IMR-90 (cell line): Measurements from ENCODE around the gene RCAN2. TPM values are rescaled to one million over a fixed set of nuclear protein-coding genes. Genes with fewer than 3 reads are reported as not detected.

Experiments used
- ATAC-seq: fragments of 200-7000 bp; cut with Tn5 transposase; 2 replicates; pipeline ENCODE4 v1.9.1; 2020; ENCODE audit warnings: low read depth, mild to moderate bottlenecking, moderate library complexity
- BruUV-seq: library from RNA; stranded (reverse); fragments of 400-500 nt; replicated peaks from 2 replicates; lab custom pipeline; 2021; lab: Mats Ljungman, UMichigan
- CTCF ChIA-PET: fragments of 300-600 bp; formaldehyde crosslinking; extraction: SDS; loops from one replicate; lab custom pipeline; 2021; ENCODE audit warnings: antibody characterized with exemption; lab: Yijun Ruan, JAX
- POLR2A ChIA-PET: fragments of 300-600 bp; sonication (Branson Sonifier 250); formaldehyde crosslinking; loops from one replicate; lab custom pipeline; 2022; ENCODE audit warnings: antibody characterized with exemption; ENCODE audit not compliant: unreplicated experiment; lab: Charles Lee
- DNase-seq: peaks from one replicate; pipeline ENCODE4 v3.0.0; 2013
- H2AFZ ChIP-seq: replicated peaks from 2 replicates; pipeline ENCODE3; 2013; ENCODE audit warnings: low read length, mild to moderate bottlenecking; ENCODE audit not compliant: poor library complexity
- H2AK5ac ChIP-seq: 2 replicates; pipeline ENCODE4 v1.6.1; 2013; ENCODE audit warnings: low read depth, low read length, inconsistent platforms
- H2AK9ac ChIP-seq: replicated peaks from 2 replicates; pipeline ENCODE3; 2013; ENCODE audit warnings: mild to moderate bottlenecking, low read depth, low read length, moderate library complexity; ENCODE audit not compliant: poor library complexity
- H2BK120ac ChIP-seq: 2 replicates; pipeline ENCODE4 v1.6.1; 2013; ENCODE audit warnings: low read depth, low read length, inconsistent platforms
- H2BK15ac ChIP-seq: 3 replicates; pipeline ENCODE4 v1.6.1; 2013; ENCODE audit warnings: low read depth, low read length, inconsistent platforms
- H2BK20ac ChIP-seq: 2 replicates; pipeline ENCODE4 v1.6.1; 2013; ENCODE audit warnings: low read depth, mild to moderate bottlenecking, inconsistent platforms, low read length, moderate library complexity
- H2BK5ac ChIP-seq: 2 replicates; pipeline ENCODE4 v1.6.1; 2013; ENCODE audit warnings: mild to moderate bottlenecking, low read depth, low read length, inconsistent platforms; ENCODE audit not compliant: poor library complexity, severe bottlenecking
- H3K14ac ChIP-seq: replicated peaks from 2 replicates; pipeline ENCODE4 v1.6.1; 2013; ENCODE audit warnings: low read depth, low read length, inconsistent platforms
- H3K18ac ChIP-seq: 2 replicates; pipeline ENCODE4 v1.6.1; 2013; ENCODE audit warnings: low read depth, low read length, control low read depth
- H3K23ac ChIP-seq: 2 replicates; pipeline ENCODE4 v1.6.1; 2013; ENCODE audit warnings: low read depth, low read length, inconsistent platforms
- H3K27ac ChIP-seq: 2 replicates; pipeline ENCODE4 v1.5.1; 2013; ENCODE audit warnings: mild to moderate bottlenecking, control low read depth, low read length; ENCODE audit not compliant: insufficient read depth
- H3K27me3 ChIP-seq: 2 replicates; pipeline ENCODE4 v1.6.1; 2013; ENCODE audit warnings: low read length; ENCODE audit not compliant: control insufficient read depth, insufficient read depth
- H3K36me3 ChIP-seq: 2 replicates; pipeline ENCODE4 v1.6.1; 2013; ENCODE audit warnings: low read length, mixed read lengths; ENCODE audit not compliant: control insufficient read depth, insufficient read depth
- H3K4ac ChIP-seq: 2 replicates; pipeline ENCODE4 v1.6.1; 2013; ENCODE audit warnings: low read depth, low read length, inconsistent platforms
- H3K4me1 ChIP-seq: 2 replicates; pipeline ENCODE4 v1.6.1; 2013; ENCODE audit warnings: low read length, mixed read lengths; ENCODE audit not compliant: control insufficient read depth, insufficient read depth
- H3K4me2 ChIP-seq: 2 replicates; pipeline ENCODE4 v1.6.1; 2013; ENCODE audit warnings: low read depth, mild to moderate bottlenecking, control low read depth, low read length, moderate library complexity
- H3K4me3 ChIP-seq: 2 replicates; pipeline ENCODE4 v1.5.1; 2013; ENCODE audit warnings: low read depth, mild to moderate bottlenecking, control low read depth, low read length, moderate library complexity; ENCODE audit not compliant: insufficient read depth
- H3K56ac ChIP-seq: 2 replicates; pipeline ENCODE4 v1.6.1; 2013; ENCODE audit warnings: low read length, inconsistent platforms; ENCODE audit not compliant: insufficient read depth; ENCODE audit errors: extremely low read depth
- H3K79me1 ChIP-seq, 2 experiments: 2 replicates each; pipeline ENCODE4 v1.6.1; 2013; ENCODE audit warnings: low read length in 2 of 2, inconsistent platforms in 1 of 2, low read depth in 1 of 2
- H3K9ac ChIP-seq: 2 replicates; pipeline ENCODE4 v1.6.1; 2013; ENCODE audit warnings: low read depth, low read length, control low read depth
- H3K9me1 ChIP-seq: 2 replicates; pipeline ENCODE4 v1.6.1; 2013; ENCODE audit warnings: low read length, inconsistent platforms; ENCODE audit not compliant: insufficient read depth
- H3K9me3 ChIP-seq: 2 replicates; pipeline ENCODE4 v1.6.1; 2013; ENCODE audit warnings: low read length; ENCODE audit not compliant: control insufficient read depth, insufficient read depth
- H4K20me1 ChIP-seq: 2 replicates; pipeline ENCODE4 v1.6.1; 2013; ENCODE audit warnings: low read length, inconsistent platforms; ENCODE audit not compliant: insufficient read depth
- H4K5ac ChIP-seq: 2 replicates; pipeline ENCODE4 v1.6.1; 2013; ENCODE audit warnings: mild to moderate bottlenecking, low read depth, low read length, control low read depth
- H4K8ac ChIP-seq, 2 experiments: 2 replicates each; pipeline ENCODE4 v1.6.1; 2013; ENCODE audit warnings: low read depth in 2 of 2, low read length in 2 of 2, control low read depth in 1 of 2, inconsistent platforms in 1 of 2
- H4K91ac ChIP-seq: 2 replicates; pipeline ENCODE4 v1.6.1; 2013; ENCODE audit warnings: low read depth, low read length, inconsistent platforms; ENCODE audit not compliant: insufficient read depth
- BHLHE40 ChIP-seq: fragments of 150-350 bp; IDR thresholded peaks from 2 replicates; pipeline ENCODE4 v1.6.1; 2016; ENCODE audit warnings: mild to moderate bottlenecking, low read depth, low read length
- CTCF ChIP-seq: conservative IDR thresholded peaks from 2 replicates; pipeline ENCODE4 v1.5.1; 2012; ENCODE audit warnings: mild to moderate bottlenecking, low read depth, low read length, improper control_type of control experiment
- FOS ChIP-seq: fragments of 150-350 bp; IDR thresholded peaks from 2 replicates; pipeline ENCODE4 v1.6.1; 2016; ENCODE audit warnings: low read depth, low read length
- MAZ ChIP-seq: IDR thresholded peaks from 2 replicates; pipeline ENCODE4 v1.6.1; 2012; ENCODE audit warnings: low read depth, mild to moderate bottlenecking, low read length, improper control_type of control experiment, moderate library complexity, borderline replicate concordance
- NFE2L2 ChIP-seq: fragments of 150-350 bp; IDR thresholded peaks from 2 replicates; pipeline ENCODE4 v1.6.1; 2016; ENCODE audit warnings: low read depth, mild to moderate bottlenecking, low read length
- POLR2A ChIP-seq: IDR thresholded peaks from 2 replicates; pipeline ENCODE4 v1.6.1; 2012; ENCODE audit warnings: mild to moderate bottlenecking, low read depth, low read length
- RFX5 ChIP-seq: IDR thresholded peaks from 2 replicates; pipeline ENCODE4 v1.8.0; 2012; ENCODE audit warnings: low read depth, mild to moderate bottlenecking, low read length, moderate library complexity
- USF2 ChIP-seq: fragments of 150-350 bp; IDR thresholded peaks from 2 replicates; pipeline ENCODE4 v1.6.1; 2017; ENCODE audit warnings: mild to moderate bottlenecking, antibody characterized with exemption, low read length, low read depth
- dilution Hi-C: fragments of 300-500 bp; cut with HindIII; formaldehyde crosslinking; loops from one replicate; pipeline ENCODE4 v1.14.3; 2018; ENCODE audit warnings: low sequenced_read_pairs; ENCODE audit not compliant: unreplicated experiment
- in situ Hi-C: fragments of 300-500 bp; cut with MboI; formaldehyde crosslinking; loops from 3 replicates; pipeline ENCODE4 v1.14.3; 2019; ENCODE audit warnings: low sequenced_read_pairs, inconsistent platforms, mixed read lengths
- intact Hi-C: fragments of 100-400 bp; cut with micrococcal nuclease; formaldehyde crosslinking; loops from 2 replicates; pipeline ENCODE4 v1.10.0; 2022
- polyA plus RNA-seq, 3 experiments: library from polyadenylated mRNA; depleted of rRNA; stranded (reverse); fragments of >200 nt; gene quantifications; 2 replicates each; pipeline ENCODE4 v1.2.3, GENCODE V29; 2012; ENCODE audit warnings: low replicate concordance in 1 of 3
- total RNA-seq: library from RNA; depleted of rRNA; stranded (reverse); fragments of >200 nt; gene quantifications from 2 replicates; pipeline ENCODE4 v1.2.3, GENCODE V29; 2012

RCAN2 gene
- total and polyA plus RNA-seq, 2 of the 4 experiments (the other 2 are of a cell fraction), result 1.3 to 1.8 TPM

- ATAC-seq (0 out of 2 replicates have a peak, but pooled peaks have one; percentile 17), DNase-seq (peak; percentile 15)
- Histone ChIP-seq H4K5ac (no peak overlapping the region), H4K91ac (no peak overlapping the region), H3K79me1 (no peaks in the 10 kb centered on the region), H3K18ac (no peak overlapping the region), H3K4ac (no peak overlapping the region), H4K8ac (no peak overlapping the region), H3K9me3 (no peaks in the 10 kb centered on the region), H3K56ac (no peak overlapping the region), H2BK5ac (no peak overlapping the region), H3K14ac (no peak overlapping the region), H2BK120ac (no peak overlapping the region), H2BK15ac (no peak overlapping the region), H2BK20ac (no peak overlapping the region), H4K20me1 (no peaks in the 10 kb centered on the region), H3K27me3 (no peaks in the 10 kb centered on the region), H2AK9ac (no peak overlapping the region), H3K9ac (no peak overlapping the region), H3K27ac (no peak overlapping the region), H2AFZ (no peak overlapping the region), H3K4me2 (no peak overlapping the region), H2AK5ac (no peak overlapping the region), H3K4me3 (no peak overlapping the region), H3K23ac (no peak overlapping the region), H3K9me1 (no peaks in the 10 kb centered on the region), H3K36me3 (no peaks in the 10 kb centered on the region), H3K4me1 (no peaks in the 10 kb centered on the region)
- dilution Hi-C loops, result no loop called here
- CTCF ChIA-PET, result no interaction called here
- TF ChIP-seq RFX5, result no peak
- TF ChIP-seq USF2, result no peak
- no peak for TF ChIP-seq NFE2L2
- TF ChIP-seq FOS, result no peak
- no peak for TF ChIP-seq MAZ
- TF ChIP-seq POLR2A, result no peak
- no peak for TF ChIP-seq CTCF
- no peak for TF ChIP-seq BHLHE40
- in situ Hi-C loops, result no loop called here
- BruUV-seq, result no TSS peak
- intact Hi-C loops, result no loop called here
- POLR2A ChIA-PET, result no interaction called here
Observed at GRCh38 chr6:46521464-46521971, 30.3 kb upstream of the RCAN2 start.
